Measurements from ENCODE around the gene TMEM178B.

- TF ChIP-seq CTCF (conservative IDR thresholded peaks at IDR 0.05 in 1 of 2, IDR thresholded peaks at IDR 0.05 in 1 of 2; ENCODE audit: extremely low read depth in 1 of 2, insufficient read depth in 1 of 2, low read depth in 1 of 2, low read length in 2 of 2) (no peak), EZH2 (IDR thresholded peaks at IDR 0.05; ENCODE audit: borderline replicate concordance, low read length) (no peak)
Measured at GRCh38 chr7:141287936-141288335, 214.1 kb downstream of the TMEM178B start.
